K562 (cell line): Measurements from ENCODE around the gene GIT2.

ENCODE experiments used
- CBX2 ChIP-seq: fragments of 200-600 bp; sonication (generic); IDR thresholded peaks from one replicate; pipeline ENCODE4 v1.6.1; 2012; ENCODE audit warnings: mild to moderate bottlenecking, low read length, inconsistent platforms; ENCODE audit not compliant: insufficient read depth, poor library complexity, severe bottlenecking
- CTCF ChIP-seq, 3 experiments: IDR thresholded peaks in 2 of 3; conservative IDR thresholded peaks in 1 of 3; 2 replicates each; pipeline ENCODE4 v1.5.1; 2011 to 2012; ENCODE audit warnings: low read length in 3 of 3, mild to moderate bottlenecking in 3 of 3, control low read depth in 2 of 3, improper control_type of control experiment in 1 of 3, inconsistent platforms in 1 of 3, low read depth in 1 of 3, mixed read lengths in 1 of 3, moderate library complexity in 1 of 3; ENCODE audit not compliant: insufficient read depth in 2 of 3
- EHMT2 ChIP-seq: fragments of 450-650 bp; IDR thresholded peaks from 2 replicates; pipeline ENCODE4 v1.6.1; 2018; ENCODE audit warnings: antibody characterized with exemption
- ELF1 ChIP-seq: fragments of 200-800 bp; sonication (Bioruptor generic); IDR thresholded peaks from 2 replicates; pipeline ENCODE4 v1.6.1; 2016; ENCODE audit warnings: missing genetic modification characterization, missing compliant biosample characterization
- LARP7 ChIP-seq: fragments of 450-650 bp; IDR thresholded peaks from 2 replicates; pipeline ENCODE4 v1.6.1; 2016
- MLX ChIP-seq, 2 experiments: fragments of 450-650 bp in 1 of 2; sonication (generic) in 1 of 2; formaldehyde crosslinking; conservative IDR thresholded peaks; 2 replicates each; pipeline versions ENCODE4 v1.4.0 to v1.8.1; 2020 to 2022; ENCODE audit warnings: mild to moderate bottlenecking in 1 of 2, missing genetic modification reagents in 1 of 2
- NFYB ChIP-seq: IDR thresholded peaks from 2 replicates; pipeline ENCODE4 v1.6.1; 2011; ENCODE audit warnings: mild to moderate bottlenecking, moderate library complexity; ENCODE audit not compliant: insufficient read length; ENCODE audit errors: extremely low read depth
- POLR2A ChIP-seq: fragments of 450-650 bp; conservative IDR thresholded peaks from 2 replicates; pipeline ENCODE4 v1.6.1; 2016
- RFX5 ChIP-seq: IDR thresholded peaks from 2 replicates; pipeline ENCODE4 v1.6.1; 2011; ENCODE audit warnings: low read depth, mild to moderate bottlenecking, improper control_type of control experiment, low read length
- SAFB ChIP-seq: fragments of 200-400 bp; formaldehyde crosslinking; IDR thresholded peaks from 2 replicates; pipeline ENCODE4 v1.6.1; 2017; ENCODE audit warnings: low read depth, low read length, borderline replicate concordance
- ZBED1 ChIP-seq: IDR thresholded peaks from 2 replicates; pipeline ENCODE4 v1.6.1; 2014
- ZNF431 ChIP-seq: sonication (generic); formaldehyde crosslinking; IDR thresholded peaks from 2 replicates; pipeline ENCODE4 v1.8.0; 2022; ENCODE audit warnings: mild to moderate bottlenecking, missing genetic modification reagents

GRCh38 chr12:110029290-110029815 lies 33.2 kb upstream of the GIT2 start:
- TF ChIP-seq ELF1 (no peak), NFYB (no peak), ZNF431 (CRISPR knock-in tag) (no peak), POLR2A (no peak), EHMT2 (no peak), CBX2 (no peak), ZBED1 (no peak), LARP7 (no peak), SAFB (no peak), CTCF (IDR thresholded peaks at IDR 0.05 in 2 of 3, conservative IDR thresholded peaks at IDR 0.05 in 1 of 3; ENCODE audit: insufficient read depth in 2 of 3, low read depth in 1 of 3, low read length in 3 of 3) (no peak), MLX (CRISPR knock-in tag; conservative IDR thresholded peaks at IDR 0.05) (no peak), RFX5 (no peak)
